Measurements from ENCODE around the gene APPL1.

The APPL1 gene

DNA sequence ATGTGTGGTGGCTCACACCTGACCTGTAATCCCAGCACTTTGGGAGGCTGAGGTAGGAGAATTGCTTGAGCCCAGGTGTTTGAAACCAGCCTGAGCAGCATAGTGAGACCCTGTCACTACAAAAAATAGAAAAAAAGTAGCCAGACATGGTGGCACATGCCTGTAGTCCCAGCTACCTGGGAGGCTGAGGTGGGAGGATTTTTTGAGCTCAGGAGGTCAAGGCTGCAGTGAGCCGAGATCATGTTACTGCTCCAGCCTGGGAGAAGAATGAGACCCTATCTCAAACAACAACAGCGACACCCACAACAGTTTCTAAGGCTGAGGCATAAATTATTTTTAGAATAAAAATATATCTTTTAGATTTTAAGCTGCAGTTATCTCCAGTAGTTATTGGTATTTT is 6.3 kb downstream of the APPL1 start:
- Histone ChIP-seq H3K9me3 (ENCODE audit: control insufficient read depth, low read length) (no peaks in the 10 kb centered on the region), H3K27me3 (ENCODE audit: control insufficient read depth, insufficient read depth, low read length) (no peaks in the 10 kb centered on the region), H3K4me3 (ENCODE audit: low read length) (no peak overlapping the region), H3K36me3 (ENCODE audit: control insufficient read depth, insufficient read depth, low read length) (no peaks in the 10 kb centered on the region), H3K4me1 (ENCODE audit: control insufficient read depth, insufficient read depth, low read length) (peaks cover 1% of the 10 kb centered on the region), H3K9ac (ENCODE audit: low read length) (no peak overlapping the region)

DNA sequence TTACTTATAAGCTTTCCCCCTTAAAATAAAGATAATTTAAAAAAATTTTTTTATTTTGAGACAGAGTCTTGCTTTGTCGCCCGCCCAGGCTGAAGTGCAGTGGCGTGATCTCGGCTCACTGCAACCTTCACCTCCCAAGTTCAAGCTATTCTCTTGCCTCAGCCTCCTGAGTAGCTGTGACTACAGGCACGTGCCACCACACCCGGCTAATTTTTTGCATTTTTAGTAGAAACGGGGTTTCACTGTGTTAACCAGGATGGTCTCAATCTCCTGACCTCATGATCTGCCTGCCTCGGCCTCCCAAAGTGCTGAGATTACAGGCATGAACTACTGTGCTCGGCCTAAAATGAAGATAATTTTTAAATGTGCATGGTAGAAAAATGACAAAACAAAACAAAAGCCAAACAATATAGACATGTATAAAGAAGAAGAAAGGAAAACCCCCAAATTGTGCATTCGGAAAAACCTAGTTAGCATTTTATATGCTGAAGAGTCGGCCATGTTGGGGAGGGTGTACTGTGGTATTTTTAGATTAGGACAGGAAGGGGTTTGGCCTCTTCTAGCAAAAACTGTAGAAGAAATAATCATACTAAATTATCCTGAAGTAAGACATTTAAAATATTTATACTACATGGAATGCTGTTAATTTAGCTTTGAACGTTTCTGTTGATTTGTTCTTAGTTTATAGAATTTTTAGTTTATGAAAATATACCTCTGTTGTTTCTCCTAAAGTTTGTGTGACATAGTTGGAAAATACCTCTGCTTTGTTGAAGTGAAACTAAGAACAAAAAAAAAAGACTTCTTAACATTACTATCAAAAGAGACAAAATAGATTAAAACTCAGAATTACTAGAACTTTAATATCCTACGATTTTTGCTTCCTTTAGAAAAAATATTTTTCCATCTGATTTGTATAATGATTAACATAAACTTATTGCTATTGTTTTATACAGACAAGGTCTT is 7.4 kb downstream of the APPL1 start:
- Histone ChIP-seq H3K9ac (ENCODE audit: low read length) (no peak overlapping the region), H3K36me3 (ENCODE audit: control insufficient read depth, insufficient read depth, low read length) (no peaks in the 10 kb centered on the region), H3K4me3 (ENCODE audit: low read length) (no peak overlapping the region), H3K9me3 (ENCODE audit: control insufficient read depth, low read length) (no peaks in the 10 kb centered on the region), H3K27me3 (ENCODE audit: control insufficient read depth, insufficient read depth, low read length) (no peaks in the 10 kb centered on the region), H3K4me1 (ENCODE audit: control insufficient read depth, insufficient read depth, low read length) (no peaks in the 10 kb centered on the region)

DNA sequence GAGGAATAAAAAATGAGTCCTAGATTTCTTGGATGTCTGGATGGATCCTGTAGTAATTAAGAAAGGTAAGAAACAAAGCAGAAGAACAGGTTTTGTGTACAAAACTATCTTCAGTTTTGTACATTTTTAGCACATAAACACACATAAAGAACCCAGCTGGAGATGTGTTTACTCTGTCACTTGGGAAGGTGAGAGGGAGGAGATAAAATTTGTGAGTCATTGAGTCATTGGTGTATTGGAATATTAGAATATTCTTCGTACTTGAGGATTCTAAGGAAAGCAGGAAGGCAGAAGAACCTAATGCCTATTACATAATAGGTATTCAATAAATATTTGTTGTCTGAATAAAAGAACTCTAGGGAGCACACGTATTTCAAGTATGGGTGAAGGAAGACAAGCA is 17.4 kb downstream of the APPL1 start:
- H3K4me1 ChIP-seq (ENCODE audit: control insufficient read depth, insufficient read depth, low read length): no peaks in the 10 kb centered on the region
- H3K27me3 ChIP-seq (ENCODE audit: control insufficient read depth, insufficient read depth, low read length): no peaks in the 10 kb centered on the region
- H3K9me3 ChIP-seq (ENCODE audit: control insufficient read depth, low read length): no peaks in the 10 kb centered on the region
- H3K4me3 ChIP-seq (ENCODE audit: low read length): no peak overlapping the region
- H3K9ac ChIP-seq (ENCODE audit: low read length): no peak overlapping the region
- peaks cover 5% of the 10 kb centered on the region for H3K36me3 ChIP-seq (ENCODE audit: control insufficient read depth, insufficient read depth, low read length)

DNA sequence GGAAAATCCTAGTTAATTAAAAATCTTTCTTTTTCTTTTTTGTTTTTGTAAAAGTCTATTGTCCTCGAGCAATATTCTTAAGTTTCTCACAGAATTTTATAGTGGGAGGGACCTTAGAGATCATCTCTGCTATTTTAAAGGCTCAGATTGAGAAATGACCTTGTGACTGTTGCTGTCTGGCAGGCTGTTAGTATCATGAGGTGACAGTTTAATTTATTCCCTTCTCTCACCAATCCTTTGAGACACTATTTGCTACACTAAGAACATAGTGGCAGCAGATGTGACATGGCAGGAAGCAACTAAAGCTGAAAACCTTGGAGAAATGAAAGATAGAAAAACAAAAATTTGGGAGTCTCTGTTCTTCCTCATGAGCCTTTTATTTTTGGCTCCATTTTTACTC is 24.9 kb downstream of the APPL1 start:
- no peaks in the 10 kb centered on the region for H3K9me3 ChIP-seq (ENCODE audit: control insufficient read depth, low read length)
- no peak overlapping the region for H3K4me3 ChIP-seq (ENCODE audit: low read length)
- no peak overlapping the region for H3K9ac ChIP-seq (ENCODE audit: low read length)
- no peaks in the 10 kb centered on the region for H3K36me3 ChIP-seq (ENCODE audit: control insufficient read depth, insufficient read depth, low read length)
- H3K4me1 ChIP-seq (ENCODE audit: control insufficient read depth, insufficient read depth, low read length): no peaks in the 10 kb centered on the region
- H3K27me3 ChIP-seq (ENCODE audit: control insufficient read depth, insufficient read depth, low read length): no peaks in the 10 kb centered on the region

DNA sequence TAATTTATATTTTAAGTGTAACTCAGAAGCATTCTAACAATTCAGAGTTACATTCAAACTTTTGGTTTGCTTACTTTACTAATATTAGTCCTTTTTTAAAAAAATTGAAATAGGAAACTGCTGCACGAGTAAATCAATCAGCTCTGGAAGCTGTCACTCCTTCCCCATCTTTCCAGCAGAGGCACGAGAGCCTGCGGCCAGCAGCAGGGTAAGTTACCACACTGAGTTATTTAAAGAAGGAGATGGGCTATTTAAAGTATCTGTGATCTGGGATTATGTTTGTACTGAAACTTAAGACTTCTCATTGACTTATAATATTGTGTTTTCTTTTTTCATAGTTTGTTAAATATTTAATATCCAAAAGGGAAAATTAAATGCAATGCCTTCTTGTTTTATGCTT is 29.3 kb downstream of the APPL1 start:
- no peaks in the 10 kb centered on the region for H3K27me3 ChIP-seq (ENCODE audit: control insufficient read depth, insufficient read depth, low read length)
- H3K36me3 ChIP-seq (ENCODE audit: control insufficient read depth, insufficient read depth, low read length): peaks cover 6% of the 10 kb centered on the region
- no peak overlapping the region for H3K9ac ChIP-seq (ENCODE audit: low read length)
- H3K4me1 ChIP-seq (ENCODE audit: control insufficient read depth, insufficient read depth, low read length): no peaks in the 10 kb centered on the region
- no peak overlapping the region for H3K4me3 ChIP-seq (ENCODE audit: low read length)
- no peaks in the 10 kb centered on the region for H3K9me3 ChIP-seq (ENCODE audit: control insufficient read depth, low read length)

DNA sequence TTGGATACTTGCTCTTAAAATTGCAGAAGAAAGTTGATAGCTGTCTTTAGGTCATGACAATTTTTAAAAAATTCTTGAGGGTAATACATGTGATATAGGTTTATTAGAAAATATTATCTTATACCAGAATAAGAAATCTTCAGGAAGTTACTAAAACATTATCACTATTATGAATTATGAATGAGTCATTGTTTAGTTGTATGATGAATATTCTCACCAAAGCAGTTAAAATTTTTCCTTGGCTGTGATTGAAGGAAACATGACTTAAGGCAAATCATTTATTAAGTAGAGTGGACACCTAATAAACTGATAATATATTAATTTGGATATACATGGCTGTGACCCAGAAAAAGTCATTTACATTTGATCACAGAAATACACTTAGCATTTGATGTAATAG is 30.1 kb downstream of the APPL1 start:
- Histone ChIP-seq H3K27me3 (ENCODE audit: control insufficient read depth, insufficient read depth, low read length) (no peaks in the 10 kb centered on the region), H3K36me3 (ENCODE audit: control insufficient read depth, insufficient read depth, low read length) (peaks cover 6% of the 10 kb centered on the region), H3K9me3 (ENCODE audit: control insufficient read depth, low read length) (no peaks in the 10 kb centered on the region), H3K4me1 (ENCODE audit: control insufficient read depth, insufficient read depth, low read length) (no peaks in the 10 kb centered on the region), H3K9ac (ENCODE audit: low read length) (no peak overlapping the region), H3K4me3 (ENCODE audit: low read length) (no peak overlapping the region)

DNA sequence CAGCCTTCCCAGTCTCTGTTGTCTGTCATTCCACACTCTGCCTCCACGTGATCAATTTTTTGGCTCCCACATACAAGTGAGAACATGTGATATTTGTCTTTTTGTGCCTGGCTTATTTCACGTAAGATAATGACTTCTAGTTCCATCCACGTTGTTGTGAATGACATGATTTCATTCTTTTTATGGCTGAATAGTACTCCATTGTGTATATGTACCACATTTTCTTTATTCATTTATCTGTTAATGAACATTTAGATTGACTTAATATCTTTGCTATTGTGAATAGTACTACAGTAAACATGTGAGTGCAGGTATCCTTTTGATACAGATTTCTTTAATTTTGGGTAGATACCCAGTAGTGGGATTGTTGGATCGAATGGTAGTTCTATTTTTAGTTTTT is 33.6 kb downstream of the APPL1 start:
- Histone ChIP-seq H3K9me3 (ENCODE audit: control insufficient read depth, low read length) (no peaks in the 10 kb centered on the region), H3K36me3 (ENCODE audit: control insufficient read depth, insufficient read depth, low read length) (peaks cover 6% of the 10 kb centered on the region), H3K4me1 (ENCODE audit: control insufficient read depth, insufficient read depth, low read length) (no peaks in the 10 kb centered on the region), H3K9ac (ENCODE audit: low read length) (no peak overlapping the region), H3K4me3 (ENCODE audit: low read length) (no peak overlapping the region), H3K27me3 (ENCODE audit: control insufficient read depth, insufficient read depth, low read length) (no peaks in the 10 kb centered on the region)

DNA sequence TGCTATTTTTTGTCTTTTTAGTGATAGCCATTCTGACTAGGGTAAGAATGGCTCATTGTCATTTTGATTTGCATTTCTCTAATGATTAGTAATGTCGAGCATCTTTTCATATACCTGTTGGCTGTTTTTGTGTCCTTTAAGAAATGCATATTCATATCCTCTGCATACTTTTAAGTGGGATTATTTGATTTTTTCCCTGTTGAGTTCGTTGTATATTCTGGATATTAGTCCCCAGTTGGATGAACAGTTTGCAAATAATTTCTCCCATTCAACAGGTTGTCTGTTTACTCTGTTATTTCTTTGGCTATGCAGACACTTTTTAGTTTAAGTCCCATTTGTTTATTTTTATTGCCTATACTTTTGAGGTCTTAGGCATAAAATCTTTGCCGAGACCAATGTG is 34.4 kb downstream of the APPL1 start:
- Histone ChIP-seq H3K9me3 (ENCODE audit: control insufficient read depth, low read length) (no peaks in the 10 kb centered on the region), H3K4me3 (ENCODE audit: low read length) (no peak overlapping the region), H3K9ac (ENCODE audit: low read length) (no peak overlapping the region), H3K27me3 (ENCODE audit: control insufficient read depth, insufficient read depth, low read length) (no peaks in the 10 kb centered on the region), H3K4me1 (ENCODE audit: control insufficient read depth, insufficient read depth, low read length) (no peaks in the 10 kb centered on the region), H3K36me3 (ENCODE audit: control insufficient read depth, insufficient read depth, low read length) (peaks cover 6% of the 10 kb centered on the region)

DNA sequence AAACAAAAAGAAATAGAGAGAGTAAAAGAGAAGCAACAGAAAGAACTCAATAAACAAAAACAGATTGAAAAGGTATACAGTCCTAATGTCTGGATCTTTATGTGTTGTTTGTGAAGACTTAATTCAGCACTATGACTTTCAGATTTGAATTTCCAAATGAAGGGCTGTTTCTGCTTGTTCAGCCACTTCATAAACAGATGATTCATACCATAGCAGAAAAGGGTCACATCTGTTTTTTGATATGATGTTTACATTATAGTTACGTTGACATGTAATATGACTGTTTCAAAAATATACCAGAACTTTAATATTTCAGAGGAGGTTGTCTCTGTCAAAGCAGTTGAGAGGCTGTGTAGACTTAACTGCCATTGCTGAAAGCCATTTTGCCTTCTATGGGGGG is 40.9 kb downstream of the APPL1 start:
- H3K9ac ChIP-seq (ENCODE audit: low read length): no peak overlapping the region
- no peak overlapping the region for H3K4me3 ChIP-seq (ENCODE audit: low read length)
- no peaks in the 10 kb centered on the region for H3K4me1 ChIP-seq (ENCODE audit: control insufficient read depth, insufficient read depth, low read length)
- H3K9me3 ChIP-seq (ENCODE audit: control insufficient read depth, low read length): no peaks in the 10 kb centered on the region
- H3K27me3 ChIP-seq (ENCODE audit: control insufficient read depth, insufficient read depth, low read length): no peaks in the 10 kb centered on the region
- H3K36me3 ChIP-seq (ENCODE audit: control insufficient read depth, insufficient read depth, low read length): peaks cover 6% of the 10 kb centered on the region

DNA sequence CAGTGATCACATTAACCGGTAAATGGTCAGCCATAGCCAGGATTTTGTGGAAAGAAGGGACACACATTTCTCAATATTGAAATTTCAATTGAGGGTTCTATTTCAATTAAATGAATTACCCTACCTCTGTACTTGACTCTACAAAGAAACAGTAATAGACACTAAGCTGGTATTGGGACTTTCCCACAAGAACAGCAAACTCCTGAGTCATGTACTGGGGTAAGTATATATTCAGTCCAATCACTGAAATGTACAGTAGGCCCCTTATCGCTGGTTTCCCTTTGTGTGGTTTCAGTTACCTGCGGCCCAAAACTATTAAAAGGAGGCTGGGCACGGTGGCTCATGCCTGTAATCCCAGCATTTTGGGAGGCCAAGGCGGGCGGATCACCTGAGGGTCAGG is 47.3 kb downstream of the APPL1 start:
- H3K4me3 ChIP-seq (ENCODE audit: low read length): no peak overlapping the region
- no peak overlapping the region for H3K9ac ChIP-seq (ENCODE audit: low read length)
- H3K36me3 ChIP-seq (ENCODE audit: control insufficient read depth, insufficient read depth, low read length): no peaks in the 10 kb centered on the region
- no peaks in the 10 kb centered on the region for H3K9me3 ChIP-seq (ENCODE audit: control insufficient read depth, low read length)
- no peaks in the 10 kb centered on the region for H3K4me1 ChIP-seq (ENCODE audit: control insufficient read depth, insufficient read depth, low read length)
- H3K27me3 ChIP-seq (ENCODE audit: control insufficient read depth, insufficient read depth, low read length): no peaks in the 10 kb centered on the region

DNA sequence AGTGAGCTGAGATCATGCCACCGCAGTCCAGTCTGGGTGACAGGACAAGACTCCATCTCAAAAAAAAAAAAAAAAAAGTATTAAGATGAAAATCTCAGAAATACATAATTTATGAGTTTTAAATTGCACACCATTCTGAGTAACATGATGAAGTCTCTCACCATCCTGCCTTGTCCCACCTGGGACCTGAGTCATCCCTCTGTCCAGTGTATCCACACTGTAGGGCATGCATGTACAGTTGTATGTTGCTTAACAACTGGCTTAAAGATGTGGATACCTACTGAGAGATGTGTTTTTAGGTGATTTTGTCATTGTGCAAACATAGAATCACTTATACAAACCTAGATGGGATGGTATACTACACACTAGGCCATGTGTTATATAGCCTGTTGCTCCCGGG is 47.9 kb downstream of the APPL1 start:
- Histone ChIP-seq H3K36me3 (ENCODE audit: control insufficient read depth, insufficient read depth, low read length) (no peaks in the 10 kb centered on the region), H3K9ac (ENCODE audit: low read length) (no peak overlapping the region), H3K27me3 (ENCODE audit: control insufficient read depth, insufficient read depth, low read length) (no peaks in the 10 kb centered on the region), H3K4me3 (ENCODE audit: low read length) (no peak overlapping the region), H3K9me3 (ENCODE audit: control insufficient read depth, low read length) (no peaks in the 10 kb centered on the region), H3K4me1 (ENCODE audit: control insufficient read depth, insufficient read depth, low read length) (no peaks in the 10 kb centered on the region)

DNA sequence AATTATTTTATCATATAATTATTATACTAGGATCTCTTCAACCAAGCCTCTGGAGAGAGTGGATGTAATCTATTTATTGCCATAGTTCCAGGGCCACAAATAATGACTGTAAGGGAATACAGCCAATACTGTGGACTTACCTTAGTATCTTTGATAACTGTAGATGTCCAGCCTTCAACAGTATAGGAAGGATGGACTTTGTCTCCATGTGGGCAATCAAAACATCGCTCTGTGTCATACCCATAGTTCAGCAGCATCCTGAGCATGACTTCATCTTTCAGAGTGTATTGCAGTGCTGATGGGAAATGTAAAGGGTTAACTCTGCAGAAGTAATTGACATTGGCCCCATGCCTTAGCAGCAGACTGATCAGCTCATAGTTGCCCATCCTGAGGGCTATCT is 50.7 kb downstream of the APPL1 start:
- no peaks in the 10 kb centered on the region for H3K9me3 ChIP-seq (ENCODE audit: control insufficient read depth, low read length)
- H3K27me3 ChIP-seq (ENCODE audit: control insufficient read depth, insufficient read depth, low read length): no peaks in the 10 kb centered on the region
- H3K4me3 ChIP-seq (ENCODE audit: low read length): no peak overlapping the region
- H3K36me3 ChIP-seq (ENCODE audit: control insufficient read depth, insufficient read depth, low read length): no peaks in the 10 kb centered on the region
- no peak overlapping the region for H3K9ac ChIP-seq (ENCODE audit: low read length)
- H3K4me1 ChIP-seq (ENCODE audit: control insufficient read depth, insufficient read depth, low read length): no peaks in the 10 kb centered on the region
